GM23338 (cell line): ENCODE data around the gene FOXQ1. TPM values are rescaled to one million over a fixed set of nuclear protein-coding genes. Genes with fewer than 3 reads are reported as not detected.

ENCODE experiments used
- ATAC-seq: fragments of 200-7000 bp; cut with Tn5 transposase; 3 replicates; pipeline ENCODE4 v1.9.1; 2020
- DNase-seq: peaks from one replicate; pipeline ENCODE4 v3.0.0-alpha.2; 2015; ENCODE audit warnings: low spot score
- H2AFZ ChIP-seq: fragments of 200-600 bp; sonication (generic); 2 replicates; pipeline ENCODE4 v1.8.0; 2016; ENCODE audit warnings: antibody characterized with exemption, mild to moderate bottlenecking, moderate library complexity
- H3F3A ChIP-seq: fragments of 200-600 bp; sonication (generic); replicated peaks from 2 replicates; pipeline ENCODE4 v1.8.0; 2017; ENCODE audit warnings: antibody characterized with exemption, mixed run types, low read depth
- H3K27ac ChIP-seq: fragments of 200-600 bp; sonication (generic); 2 replicates; pipeline ENCODE4 v1.6.1; 2016; ENCODE audit warnings: low read depth
- H3K27me3 ChIP-seq: fragments of 200-600 bp; sonication (generic); 2 replicates; pipeline ENCODE4 v1.8.0; 2016; ENCODE audit warnings: mild to moderate bottlenecking, mixed run types, moderate library complexity; ENCODE audit not compliant: insufficient read depth
- H3K36me3 ChIP-seq: fragments of 200-600 bp; sonication (generic); 2 replicates; pipeline ENCODE4 v1.8.0; 2016; ENCODE audit warnings: mild to moderate bottlenecking; ENCODE audit not compliant: insufficient read depth
- H3K4me1 ChIP-seq: fragments of 200-600 bp; sonication (generic); 2 replicates; pipeline ENCODE4 v1.8.0; 2016; ENCODE audit warnings: mild to moderate bottlenecking, moderate library complexity; ENCODE audit not compliant: insufficient read depth
- H3K4me2 ChIP-seq: fragments of 200-600 bp; sonication (generic); 2 replicates; pipeline ENCODE4 v1.7.1; 2017; ENCODE audit warnings: mixed run types
- H3K4me3 ChIP-seq: fragments of 200-600 bp; sonication (generic); 2 replicates; pipeline ENCODE4 v1.6.1; 2016; ENCODE audit warnings: mixed run types
- H3K79me2 ChIP-seq: fragments of 200-600 bp; sonication (generic); replicated peaks from 2 replicates; pipeline ENCODE4 v1.8.0; 2017; ENCODE audit warnings: mild to moderate bottlenecking; ENCODE audit not compliant: insufficient read depth
- H3K9me2 ChIP-seq: fragments of 200-600 bp; sonication (generic); 2 replicates; pipeline ENCODE4 v1.8.0; 2017; ENCODE audit not compliant: insufficient read depth
- H4K20me1 ChIP-seq: fragments of 200-600 bp; sonication (generic); replicated peaks from 2 replicates; pipeline ENCODE4 v1.8.0; 2017; ENCODE audit warnings: mild to moderate bottlenecking; ENCODE audit not compliant: insufficient read depth
- H3K27ac Mint-ChIP-seq: 2 replicates; pipeline ENCODE4 v1.8.0; 2020; ENCODE audit warnings: inconsistent platforms, mild to moderate bottlenecking, moderate library complexity, mixed read lengths
- H3K27me3 Mint-ChIP-seq: 3 replicates; pipeline ENCODE4 v1.8.0; 2022; ENCODE audit warnings: low read depth, mild to moderate bottlenecking, moderate library complexity, mixed read lengths, inconsistent platforms; ENCODE audit not compliant: insufficient read depth, poor library complexity
- H3K36me3 Mint-ChIP-seq: 3 replicates; pipeline ENCODE4 v1.8.0; 2021; ENCODE audit warnings: low read depth, mild to moderate bottlenecking, inconsistent platforms, moderate library complexity, mixed read lengths
- H3K4me1 Mint-ChIP-seq: 3 replicates; pipeline ENCODE4 v1.8.0; 2020; ENCODE audit warnings: mild to moderate bottlenecking, inconsistent platforms, mixed read lengths
- H3K4me3 Mint-ChIP-seq: 3 replicates; pipeline ENCODE4 v1.8.0; 2021; ENCODE audit warnings: moderate library complexity, mild to moderate bottlenecking, inconsistent platforms, mixed read lengths
- H3K9me3 Mint-ChIP-seq: 3 replicates; pipeline ENCODE4 v1.8.0; 2020; ENCODE audit warnings: moderate library complexity, mild to moderate bottlenecking, inconsistent platforms, mixed read lengths
- CREB1 ChIP-seq: fragments of 250-450 bp; sonication (Bioruptor Pico); IDR thresholded peaks from 2 replicates; pipeline ENCODE4 v1.5.0; 2020; ENCODE audit warnings: low read depth, mild to moderate bottlenecking, moderate library complexity
- EZH2phosphoT487 ChIP-seq: fragments of 200-600 bp; sonication (generic); IDR thresholded peaks from one replicate; pipeline ENCODE4 v1.8.1; 2018; ENCODE audit warnings: antibody characterized with exemption; ENCODE audit not compliant: unreplicated experiment
- REST ChIP-seq: IDR thresholded peaks from one replicate; pipeline ENCODE4 v1.6.1; 2018; ENCODE audit warnings: antibody characterized with exemption; ENCODE audit not compliant: unreplicated experiment
- ZNF462 ChIP-seq: fragments of 250-450 bp; sonication (Bioruptor Pico); IDR thresholded peaks from 2 replicates; pipeline ENCODE4 v1.5.0; 2020; ENCODE audit warnings: mild to moderate bottlenecking, moderate library complexity
- polyA plus RNA-seq: library from polyadenylated mRNA; unstranded; fragments of >200 nt; fragmentation: Nextera tagmentation; extraction: Ambion mirVana; gene quantifications from 2 replicates; pipeline ENCODE4 v1.2.1, GENCODE V29; 2016
- total RNA-seq: library from RNA; depleted of rRNA; stranded (reverse); fragments of >200 nt; shearing (Covaris generic); gene quantifications from 2 replicates; pipeline ENCODE4 v1.2.3, GENCODE V29; 2014

Gene FOXQ1
- total and polyA plus RNA-seq, 2 experiments from 2014 or later, result not detected

- TF ChIP-seq ZNF462 (CRISPR knock-in tag) (no peak), REST (no peak)
Measured at GRCh38 chr6:1280666-1281300, 31.1 kb upstream of the FOXQ1 start (continued).

GRCh38 chr6:1281746-1282145, 30.2 kb upstream of the FOXQ1 start:
- no peak for TF ChIP-seq CREB1 (CRISPR knock-in tag)
- no peak for TF ChIP-seq EZH2phosphoT487
- no peak for DNase-seq
- Mint-ChIP-seq H3K27ac (no peak overlapping the region), H3K9me3 (no peaks in the 10 kb centered on the region), H3K36me3 (no peaks in the 10 kb centered on the region), H3K4me3 (no peak overlapping the region), H3K27me3 (peaks cover 4% of the 10 kb centered on the region), H3K4me1 (peaks cover 14% of the 10 kb centered on the region)
- 0 out of 2 replicates have a peak, but pooled peaks cover 8% of the 10 kb centered on the region for H3K4me1 ChIP-seq
- no peak for ATAC-seq
- H3K27ac ChIP-seq, result no peak overlapping the region
- no peaks in the 10 kb centered on the region for H3F3A ChIP-seq
- H3K27me3 ChIP-seq, result no peaks in the 10 kb centered on the region
- H3K79me2 ChIP-seq, result no peaks in the 10 kb centered on the region
- no peaks in the 10 kb centered on the region for H3K36me3 ChIP-seq
- no peak overlapping the region for H3K4me2 ChIP-seq
- H3K4me3 ChIP-seq, result no peak overlapping the region
- no peak overlapping the region for H2AFZ ChIP-seq
- H3K9me2 ChIP-seq, result no peaks in the 10 kb centered on the region
- H4K20me1 ChIP-seq, result no peaks in the 10 kb centered on the region
